ENCODE measurements around the gene TMEM225B.
"Not testable (repeated sequence)": the region's sequence is repeated elsewhere in the genome, so short reads cannot be mapped to it uniquely, and the experiment has no call there.

The TMEM225B gene

DNA sequence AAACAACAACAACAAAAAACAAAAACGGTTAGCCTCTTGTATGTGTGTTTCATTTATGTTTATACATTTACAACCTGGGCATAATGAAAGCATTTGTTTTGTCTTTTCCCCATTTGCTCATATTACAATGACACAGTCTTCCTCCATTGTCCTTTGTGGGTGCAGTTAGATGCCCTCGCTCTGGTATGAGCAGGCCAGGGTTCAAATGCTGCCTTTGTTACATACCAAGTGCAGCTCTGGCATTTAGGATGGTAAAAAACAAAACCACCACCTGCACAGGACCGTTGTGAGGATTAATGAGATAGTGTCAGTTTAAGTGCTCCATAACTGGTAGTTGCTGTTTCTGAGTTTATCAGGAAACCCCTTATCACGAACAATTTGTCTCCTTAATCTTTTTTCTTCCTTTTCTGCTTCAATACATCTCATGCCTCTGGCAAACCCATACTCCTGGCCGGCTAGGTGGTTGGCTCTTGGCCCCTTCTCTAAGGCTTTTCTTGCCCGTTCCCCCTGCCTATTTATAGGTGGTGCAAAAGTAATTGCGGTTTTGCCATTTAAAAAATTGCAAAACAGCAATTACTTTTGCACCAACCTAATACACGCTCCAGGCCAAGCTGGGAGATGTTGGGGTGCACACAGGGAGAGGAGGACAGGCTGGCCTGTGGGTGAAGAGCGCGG, 18.6 kb upstream of the TMEM225B start:
- no peak for DNase-seq (ENCODE audit: low read depth)

GRCh38 chr7:99579956-99580777, 17.9 kb upstream of the TMEM225B start:
- DNase-seq (ENCODE audit: low read depth), result no peak

DNA sequence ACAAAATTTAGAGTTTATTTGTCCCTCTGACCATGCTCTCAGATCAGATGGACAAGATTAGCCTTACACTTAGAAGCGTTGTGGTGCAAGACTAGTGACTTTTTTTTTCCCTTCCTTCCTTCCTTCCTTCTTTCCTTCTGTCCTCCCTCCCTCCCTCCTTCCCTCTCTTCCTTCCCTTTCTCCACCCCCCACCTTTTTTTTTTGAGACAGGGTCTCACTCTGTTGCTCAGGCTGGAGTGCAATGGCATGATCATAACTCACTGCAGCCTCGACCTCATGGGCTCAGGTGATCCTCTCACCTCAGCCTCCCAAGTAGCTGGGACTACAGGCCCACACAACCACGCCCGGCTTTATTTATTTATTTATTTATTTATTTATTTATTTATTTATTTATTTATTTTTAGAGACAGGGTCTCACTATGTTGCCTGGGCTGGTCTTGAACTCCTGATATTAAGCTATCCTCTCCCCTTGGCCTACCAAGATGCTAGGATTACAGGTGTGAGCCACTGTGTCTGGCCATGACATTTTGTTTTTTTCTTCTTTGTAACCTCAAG, 17.2 kb upstream of the TMEM225B start:
- not testable (repeated sequence) for DNase-seq (ENCODE audit: low read depth)

GRCh38 chr7:99588868-99589267, 9.2 kb upstream of the TMEM225B start:
- no peak for DNase-seq (ENCODE audit: low read depth)

DNA sequence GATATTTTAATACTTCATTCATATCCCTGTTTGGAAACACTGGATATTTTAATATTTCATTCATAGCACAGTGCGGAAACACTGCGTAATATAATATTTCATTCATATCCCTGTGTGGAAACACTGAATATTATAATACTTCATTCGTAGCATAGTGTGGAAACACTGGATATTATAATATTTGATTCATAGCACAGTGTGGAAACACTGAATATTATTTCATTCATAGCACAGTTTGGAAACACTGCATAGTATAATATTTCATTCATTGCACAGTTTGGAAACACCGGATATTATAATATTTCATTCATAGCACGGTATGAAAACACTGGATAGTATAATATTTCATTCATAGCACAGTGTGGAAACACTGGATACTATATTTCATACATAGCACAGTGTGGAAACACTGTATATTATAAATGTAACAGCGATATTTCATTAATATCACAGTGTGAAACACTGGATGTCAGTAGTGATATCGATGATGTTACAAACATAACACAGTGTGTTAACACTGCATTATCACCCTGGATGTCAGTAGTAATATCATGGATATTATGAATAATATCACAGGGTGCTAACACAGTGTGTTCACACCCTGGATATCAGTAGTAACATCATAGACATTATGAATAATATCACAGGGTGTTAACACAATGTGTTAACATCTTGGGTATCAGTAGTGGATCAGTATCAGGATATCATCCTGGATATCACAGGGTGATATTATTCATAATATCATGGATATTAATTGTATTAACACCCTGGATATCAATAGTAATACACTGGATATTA, 2.9 kb upstream of the TMEM225B start:
- DNase-seq (ENCODE audit: low read depth), result no peak

DNA sequence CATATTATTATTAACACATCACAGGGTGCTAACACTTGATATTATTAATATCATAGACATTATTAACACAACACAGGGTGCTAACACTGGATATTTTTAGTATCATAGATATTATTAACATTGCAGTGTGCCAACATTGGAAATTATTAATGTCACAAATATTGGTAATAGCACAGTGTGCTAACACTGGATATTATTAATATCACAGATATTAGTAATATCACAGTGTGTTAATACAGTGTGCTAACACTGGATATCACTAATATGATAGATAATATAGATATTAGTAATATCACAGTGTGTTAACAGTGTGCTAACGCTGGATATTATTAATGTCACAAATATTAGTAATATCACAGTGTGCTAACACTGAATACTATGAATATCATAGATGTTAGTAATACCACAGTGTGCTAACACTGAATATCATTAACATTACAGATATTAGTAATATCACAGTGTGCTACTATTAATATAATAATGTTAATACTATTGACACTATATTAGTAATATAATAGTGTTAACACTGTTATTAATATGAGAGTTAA, 1.6 kb upstream of the TMEM225B start:
- no peak for DNase-seq (ENCODE audit: low read depth)

GRCh38 chr7:99599836-99600235, 1.8 kb downstream of the TMEM225B start:
- no peak for DNase-seq (ENCODE audit: low read depth)

DNA sequence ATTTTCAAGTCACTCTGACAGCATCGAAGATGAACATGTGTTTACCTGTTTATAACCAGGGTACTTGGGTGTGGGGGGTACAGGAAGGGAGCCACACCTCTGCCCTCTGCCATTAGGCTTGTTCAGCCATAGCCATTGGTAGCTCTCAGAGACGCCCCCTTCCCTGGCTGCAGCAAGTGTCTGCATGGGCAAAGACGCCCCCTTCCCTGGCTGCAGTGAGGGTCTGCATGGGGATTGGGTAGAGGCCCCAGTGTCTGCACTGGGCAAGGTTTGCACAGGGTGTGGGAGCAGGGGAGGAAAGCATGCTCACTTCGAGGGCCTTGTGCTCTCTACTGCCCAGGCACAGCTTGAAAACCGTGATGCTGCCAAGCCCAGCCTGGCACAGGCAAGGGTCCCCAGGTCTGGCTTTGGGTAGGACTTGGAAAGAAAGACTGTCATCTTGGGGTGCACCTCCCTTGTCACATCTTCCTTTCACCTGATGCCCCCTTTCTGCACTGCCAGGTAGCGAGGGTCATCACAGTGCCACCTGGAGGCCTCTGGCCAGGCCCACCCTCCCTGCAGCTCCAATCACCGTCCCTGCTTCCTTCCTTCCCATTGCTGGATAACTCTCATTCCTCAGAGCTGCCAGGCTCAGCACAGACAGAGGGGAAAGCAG, 3.7 kb downstream of the TMEM225B start:
- no peak for DNase-seq (ENCODE audit: low read depth)

- no peak for DNase-seq (ENCODE audit: low read depth)
These were observed 7.5 kb downstream of the TMEM225B start for GRCh38 chr7:99605527-99605926.

- no peak for DNase-seq (ENCODE audit: low read depth)
These were observed 8.5 kb downstream of the TMEM225B start for GRCh38 chr7:99606531-99606930.

- no peak for DNase-seq (ENCODE audit: low read depth)
These were observed 9.5 kb downstream of the TMEM225B start for GRCh38 chr7:99607548-99607947.

GRCh38 chr7:99614495-99614894, 16.4 kb downstream of the TMEM225B start:
- no peak for DNase-seq (ENCODE audit: low read depth)

DNA sequence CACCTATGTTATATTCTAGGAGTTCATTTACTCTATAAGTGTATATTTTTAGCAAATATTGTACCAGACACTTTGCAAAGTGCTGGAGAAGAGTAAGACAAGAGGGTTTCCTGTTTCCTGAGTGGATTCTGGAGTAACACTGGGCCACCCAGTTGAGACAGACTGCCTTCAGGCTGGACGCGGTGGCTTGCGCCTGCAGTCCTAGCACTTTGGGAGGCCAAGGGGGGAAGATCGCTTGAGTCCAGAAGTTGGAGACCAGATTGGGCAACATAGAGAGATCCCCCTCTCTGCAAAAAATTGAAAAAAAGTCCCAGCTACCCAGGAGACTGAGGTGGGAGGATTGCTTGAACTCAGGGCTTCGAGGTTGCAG, 17.9 kb downstream of the TMEM225B start:
- no peak for DNase-seq (ENCODE audit: low read depth)

DNA sequence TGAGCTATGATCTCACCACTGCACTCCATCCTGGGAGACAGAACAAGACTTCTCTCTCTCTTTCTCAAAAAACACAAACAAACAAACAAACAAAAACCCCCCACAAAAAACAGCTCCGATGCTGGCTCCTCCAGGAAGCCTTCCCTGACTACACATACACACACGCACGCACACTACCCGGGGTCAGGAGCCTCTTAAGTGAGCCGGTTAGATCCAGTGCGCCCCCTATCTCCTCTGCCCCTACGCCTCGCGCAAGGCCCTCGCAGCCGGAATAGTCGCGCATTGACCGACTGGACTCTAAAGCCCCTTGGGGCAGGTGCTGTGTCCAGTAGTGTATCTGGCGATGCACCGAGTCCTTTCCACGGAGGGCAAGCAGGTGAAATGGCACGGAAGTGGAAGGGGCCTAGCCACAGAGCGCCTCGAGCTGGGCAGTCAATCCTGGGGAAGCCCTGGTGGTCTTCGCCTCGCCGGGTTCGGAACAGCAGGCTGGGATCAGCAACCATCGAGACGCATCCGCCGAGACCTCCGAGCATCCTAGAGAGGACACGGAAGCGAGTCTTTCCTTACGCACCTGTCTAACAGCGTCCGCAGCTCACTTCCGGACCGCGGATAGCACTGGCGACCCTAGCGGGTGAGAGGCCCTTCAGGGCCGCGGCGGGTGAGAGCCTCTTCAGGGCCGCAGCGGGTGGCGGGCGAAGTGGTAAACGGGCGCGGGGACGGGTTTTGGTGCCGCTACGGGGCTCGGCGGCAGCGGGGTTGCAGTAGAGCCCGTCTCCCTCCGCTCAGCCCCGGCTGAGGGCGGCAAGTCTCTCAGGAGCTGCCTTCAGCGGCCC, 18.5 kb downstream of the TMEM225B start, which contains the start of gene ZSCAN25:
TSS of gene ZSCAN25 (plus strand) at position 588 of the 833 bp plus-strand sequence. CDS start 2,661 bp downstream, outside the sequence.
- peak; percentile 68 for DNase-seq (ENCODE audit: low read depth)

DNA sequence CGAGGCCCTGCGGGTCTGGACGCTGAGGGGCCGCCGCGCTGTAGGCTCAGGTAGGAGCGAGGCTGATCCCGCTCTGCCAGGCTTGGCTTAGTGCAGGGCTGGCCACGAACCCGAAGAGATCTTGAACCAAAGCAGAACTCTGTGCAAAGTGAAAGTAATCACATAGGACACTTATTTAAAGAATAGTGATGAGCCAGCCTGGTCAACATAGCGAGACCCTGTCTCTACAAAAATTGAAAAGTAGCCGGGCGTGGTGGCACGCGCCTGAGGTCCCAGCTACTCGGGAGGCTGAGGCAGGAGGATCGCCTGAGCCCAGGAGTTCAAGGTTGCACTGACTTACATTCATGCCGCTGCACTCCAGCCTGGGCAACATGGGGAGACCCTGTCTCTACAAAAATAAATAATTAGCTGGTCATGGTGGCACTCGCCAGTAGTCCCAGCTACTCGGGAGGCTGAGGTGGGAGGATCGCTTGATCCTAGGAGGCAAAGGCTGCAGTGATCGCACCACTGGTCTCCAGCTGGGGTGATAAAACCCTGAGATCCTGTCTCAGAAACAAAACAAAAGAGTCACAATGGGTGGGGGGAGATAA, 19.2 kb downstream of the TMEM225B start:
- no peak for DNase-seq (ENCODE audit: low read depth)

GRCh38 chr7:99618726-99619125, 20.7 kb downstream of the TMEM225B start:
- peak; percentile 50 for DNase-seq (ENCODE audit: low read depth)

- DNase-seq (ENCODE audit: low read depth), result no peak
These were observed 21.6 kb downstream of the TMEM225B start for GRCh38 chr7:99619571-99620130.

DNA sequence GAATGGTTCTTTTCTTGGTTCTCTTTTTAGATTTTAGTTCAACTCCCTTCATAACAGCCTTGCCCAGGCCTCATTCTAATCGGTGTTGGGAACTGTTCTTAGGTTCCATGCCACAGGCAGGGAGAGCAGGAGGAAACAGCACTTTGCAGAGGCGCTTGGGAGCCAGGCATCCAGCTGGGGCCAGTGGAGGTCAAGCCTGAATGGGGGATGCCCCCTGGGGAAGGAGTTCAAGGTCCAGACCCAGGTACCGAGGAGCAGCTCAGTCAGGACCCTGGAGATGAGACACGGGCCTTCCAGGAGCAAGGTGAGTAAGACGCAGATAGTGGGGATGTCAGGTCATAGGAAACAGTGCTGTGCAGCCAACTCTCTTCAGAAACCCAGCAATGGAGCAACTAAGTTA, 23.2 kb downstream of the TMEM225B start:
- no peak for DNase-seq (ENCODE audit: low read depth)

- DNase-seq (ENCODE audit: low read depth), result no peak
These were observed 24.5 kb downstream of the TMEM225B start for GRCh38 chr7:99622596-99622995.

Data from GM04503 (cell line).